HG02840 (cell line): ENCODE results near the gene GP1BB.
"Not testable (repeated sequence)": the region's sequence is repeated elsewhere in the genome, so short reads cannot be mapped to it uniquely, and the experiment has no call there.

Experiments used
- ATAC-seq: cut with Tn5 transposase; IDR thresholded peaks from one replicate; pipeline ENCODE4 v1.9.1; 2021; ENCODE audit warnings: mild to moderate bottlenecking, moderate library complexity, moderate number of reproducible peaks; ENCODE audit not compliant: unreplicated experiment, low FRiP score

Gene GP1BB

DNA sequence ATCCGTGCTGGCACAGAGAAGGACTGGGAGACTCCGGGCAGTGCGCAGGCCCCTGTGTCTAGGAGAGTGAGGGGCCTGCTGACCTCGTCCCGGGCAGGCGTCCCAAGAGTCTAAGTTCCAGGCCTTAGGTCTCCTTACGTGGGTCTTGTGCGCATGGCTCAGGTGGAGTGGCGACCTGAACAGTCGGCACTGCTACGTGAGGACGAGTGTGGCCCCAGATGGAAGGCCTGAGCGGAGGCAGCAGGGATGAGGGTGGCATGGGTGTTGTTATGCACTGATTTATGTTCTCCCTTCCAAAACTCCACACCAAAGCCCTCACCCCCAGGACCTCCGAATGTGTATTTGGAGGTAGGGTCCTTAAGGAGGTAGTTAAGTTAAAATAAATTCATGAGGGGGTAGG is 29.8 kb upstream of the GP1BB start:
- ATAC-seq, result no peak

DNA sequence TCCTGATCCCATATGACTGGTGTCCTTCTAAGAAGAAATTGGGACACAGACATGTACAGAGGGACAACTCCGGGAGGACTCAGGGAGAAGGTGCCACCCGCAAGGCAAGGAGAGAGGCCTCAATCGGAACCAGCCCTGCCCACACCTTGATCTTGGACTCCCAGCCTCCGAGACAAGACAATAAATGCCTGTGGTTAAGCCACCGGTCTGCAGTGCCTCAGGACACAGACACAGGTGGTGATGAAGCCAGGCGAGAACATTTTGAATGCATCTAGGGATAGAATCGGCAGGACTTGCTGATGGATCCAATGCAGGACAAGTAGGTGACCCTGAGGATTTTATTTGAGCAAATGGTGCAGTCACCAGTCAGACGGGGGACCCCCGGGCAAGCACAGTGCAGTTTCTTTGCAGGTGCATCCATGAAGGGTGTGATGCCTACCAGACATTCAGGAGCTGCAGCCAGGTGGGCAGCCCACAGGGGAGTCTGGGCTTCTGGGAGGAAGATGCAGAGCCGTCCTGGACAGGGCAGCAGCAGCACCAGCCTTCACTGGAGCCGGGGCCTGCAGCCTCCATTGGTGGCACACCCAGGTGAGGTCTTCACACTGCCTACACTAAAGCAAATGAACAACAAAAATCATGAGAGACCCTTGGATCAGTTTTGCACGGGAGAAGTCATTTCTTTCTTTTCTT is 29.2 kb upstream of the GP1BB start:
- ATAC-seq, result no peak

GRCh38 chr22:19694696-19695095 is 28.6 kb upstream of the GP1BB start:
- no peak for ATAC-seq

DNA sequence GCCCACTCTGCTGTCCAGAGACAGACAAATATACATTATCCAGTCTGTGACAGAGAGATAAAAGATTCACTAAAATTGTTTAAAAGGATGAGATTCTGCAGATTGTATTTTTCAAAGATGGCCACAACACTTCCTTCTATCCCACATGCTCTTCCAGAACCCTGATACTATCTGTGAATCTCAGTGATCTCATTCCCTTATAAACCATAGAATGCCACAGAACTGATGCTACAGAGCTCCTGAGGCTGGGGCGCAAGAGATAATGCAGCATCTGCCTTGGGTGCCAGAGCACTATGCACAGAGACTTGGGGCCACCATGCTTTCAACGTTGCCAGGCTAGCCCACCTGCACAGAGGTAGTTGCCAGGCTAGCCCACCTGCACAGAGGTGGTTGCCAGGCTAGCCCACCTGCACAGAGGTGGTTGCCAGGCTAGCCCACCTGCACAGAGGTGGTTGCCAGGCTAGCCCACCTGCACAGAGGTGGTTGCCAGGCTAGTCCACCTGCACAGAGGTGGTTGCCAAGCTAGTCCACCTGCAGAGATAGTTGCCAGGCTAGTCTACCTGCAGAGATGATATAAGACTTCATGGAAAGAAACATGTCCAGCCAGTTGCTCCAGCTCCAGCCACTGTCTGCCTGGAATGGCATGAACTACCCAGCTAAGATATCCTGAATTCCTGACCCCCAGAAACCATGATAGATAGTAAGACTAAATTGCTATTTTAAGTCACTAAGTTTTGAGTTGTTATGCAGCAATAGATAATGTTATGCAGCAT is 26.6 kb upstream of the GP1BB start:
- no peak for ATAC-seq

DNA sequence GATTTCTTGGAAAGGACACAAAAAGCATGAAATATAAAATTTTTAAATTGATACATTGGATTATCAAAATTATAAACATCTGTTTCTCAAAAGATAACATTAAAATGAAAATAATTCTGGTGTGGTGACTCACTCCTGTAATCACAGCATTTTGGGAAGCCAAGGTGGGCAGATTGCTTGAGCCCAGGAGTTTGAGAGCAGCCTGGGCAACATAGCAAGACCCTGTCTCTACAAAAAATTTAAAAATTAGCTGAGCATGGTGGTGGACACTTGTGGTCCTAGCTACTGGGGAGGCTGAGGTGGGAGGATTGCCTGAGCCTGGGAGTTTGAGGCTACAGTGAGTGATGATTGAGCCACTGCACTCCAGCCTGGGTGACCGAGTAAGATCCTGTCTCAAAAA is 25.5 kb upstream of the GP1BB start:
- not testable (repeated sequence) for ATAC-seq

GRCh38 chr22:19700790-19701419 is 22.4 kb upstream of the GP1BB start:
- no peak for ATAC-seq

DNA sequence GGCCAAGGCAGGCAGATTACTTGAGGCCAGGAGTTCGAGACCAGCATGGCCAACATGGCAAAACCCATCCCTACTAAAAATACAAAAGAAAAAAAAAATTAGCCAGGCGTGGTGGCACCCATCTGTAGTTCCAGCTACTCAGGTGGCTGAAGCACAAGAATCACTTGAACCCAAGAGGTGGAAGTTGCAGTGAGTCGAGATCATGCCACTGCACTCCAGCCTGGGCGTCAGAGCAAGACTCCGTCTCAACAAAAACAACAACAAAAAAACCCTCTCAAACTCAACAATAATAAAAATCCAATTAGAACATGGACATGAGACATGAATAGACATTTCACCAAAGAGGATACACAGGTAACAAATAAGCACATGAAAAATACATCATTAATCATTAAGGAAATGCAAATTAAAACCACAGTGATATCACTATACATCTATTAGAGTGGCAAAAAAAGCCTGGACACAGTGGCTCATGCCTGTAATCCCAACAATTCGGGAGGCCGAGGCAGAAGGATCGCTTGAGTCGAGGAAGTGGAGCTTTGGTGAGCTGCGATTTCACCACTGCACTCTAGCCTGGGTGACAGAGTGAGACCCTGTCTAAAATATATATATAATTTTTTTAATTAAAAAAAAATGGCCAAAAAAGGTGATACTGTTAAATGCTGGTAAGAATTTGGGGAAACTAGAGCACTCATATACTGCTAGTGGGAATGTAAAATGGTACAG is 21.8 kb upstream of the GP1BB start:
- no peak for ATAC-seq

DNA sequence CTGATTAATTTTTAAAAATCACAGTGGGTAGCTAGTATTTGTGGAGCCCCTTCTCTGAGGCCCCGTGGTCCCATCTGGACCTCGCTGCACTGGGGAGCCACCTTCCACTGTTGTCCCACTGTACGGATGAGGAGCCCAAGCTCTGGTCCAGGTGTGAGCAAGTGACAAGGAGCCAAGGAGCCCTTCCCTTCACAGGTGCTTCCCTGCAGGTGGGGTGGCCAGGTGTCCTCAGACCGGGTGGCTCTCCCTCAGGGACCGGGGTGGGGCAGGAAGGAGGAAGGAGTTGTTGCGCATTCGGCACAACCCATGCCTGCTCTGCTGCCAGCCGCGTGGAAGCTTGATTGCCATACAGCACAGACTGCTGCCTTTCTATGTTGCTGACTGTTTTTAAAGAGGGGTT is 19.5 kb upstream of the GP1BB start:
- no peak for ATAC-seq

GRCh38 chr22:19704355-19705015 is 18.9 kb upstream of the GP1BB start:
- ATAC-seq, result no peak

GRCh38 chr22:19705181-19705934 is 18.0 kb upstream of the GP1BB start:
- no peak for ATAC-seq

- ATAC-seq, result no peak
These were observed 16.6 kb upstream of the GP1BB start for GRCh38 chr22:19706661-19707151.

DNA sequence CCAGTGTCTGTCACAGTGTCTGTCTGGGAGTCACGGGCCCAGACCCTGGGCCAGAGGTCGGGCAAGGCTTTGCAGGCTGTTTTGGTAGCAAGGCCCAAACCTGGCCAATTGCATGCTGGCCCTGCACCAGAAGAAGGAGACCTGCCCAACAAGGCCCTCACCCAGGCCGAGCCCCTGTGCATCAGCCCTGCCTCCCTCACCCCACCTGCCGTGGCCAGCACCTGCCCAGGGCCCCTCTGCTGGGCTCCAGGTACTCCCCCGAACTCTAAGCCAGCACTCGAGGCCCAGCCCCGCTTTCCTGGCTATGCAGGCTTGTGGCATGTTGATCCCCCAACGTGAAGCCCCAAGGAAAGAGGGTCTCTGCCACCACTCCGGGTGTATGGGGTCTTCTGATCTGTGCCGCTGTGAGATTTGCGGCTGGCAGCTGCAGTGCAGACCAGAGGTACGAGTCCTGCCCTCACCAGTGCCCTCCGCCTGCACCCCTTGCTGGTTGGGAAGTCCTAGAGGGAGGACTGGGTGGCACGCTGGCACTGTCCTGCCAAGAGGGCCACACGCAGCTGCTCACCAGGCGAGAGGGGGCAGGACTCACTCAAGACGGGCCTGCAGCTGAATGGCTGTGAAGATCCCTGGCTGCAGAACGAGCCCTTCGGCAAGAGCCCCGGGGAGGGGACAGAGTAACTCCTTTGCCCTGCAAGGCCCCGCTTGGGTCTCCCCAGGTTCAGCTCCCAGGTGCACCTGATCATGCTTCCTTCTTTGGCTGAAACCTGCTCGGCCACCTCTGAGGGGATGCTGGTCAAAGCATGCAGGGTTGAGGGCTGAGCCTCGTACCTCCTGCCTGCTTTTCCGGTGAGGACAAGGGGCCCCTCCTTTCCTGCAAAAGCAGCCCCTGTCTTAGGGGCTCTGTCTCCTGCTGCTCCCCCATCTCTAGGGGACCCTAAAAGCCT is 15.7 kb upstream of the GP1BB start:
- no peak for ATAC-seq

DNA sequence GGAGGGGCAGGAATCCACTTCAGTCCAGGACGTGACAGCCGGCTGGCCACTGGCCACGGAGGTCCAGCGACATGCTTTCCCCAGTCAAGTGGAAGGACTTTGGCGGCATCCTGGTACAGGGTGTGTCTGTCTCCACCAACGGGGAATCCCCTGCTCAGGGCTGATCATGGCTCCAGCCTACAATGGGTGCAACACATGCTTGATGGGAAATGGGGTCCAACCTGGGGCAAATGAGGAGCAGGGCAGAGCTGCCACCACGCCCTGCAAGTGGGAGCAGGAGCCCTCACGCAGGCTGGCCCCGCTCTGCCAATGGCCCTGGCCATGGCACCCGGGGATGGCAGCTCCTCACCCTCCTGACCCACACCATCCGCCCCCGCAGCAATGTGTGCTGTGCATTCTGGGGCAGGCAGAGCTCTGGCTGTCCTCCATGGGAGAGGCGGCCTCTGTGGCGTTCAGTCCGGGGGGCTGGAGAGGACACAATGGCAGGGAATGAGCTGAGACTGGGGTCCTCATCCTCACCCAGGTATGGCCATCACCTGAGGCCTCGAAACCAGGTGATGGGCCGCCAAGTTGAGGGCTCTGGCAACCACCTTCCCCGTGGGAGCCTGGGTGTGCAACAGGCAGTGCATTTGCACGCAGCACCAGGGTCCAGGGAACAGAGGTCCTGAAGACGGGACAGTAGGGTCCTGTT is 14.9 kb upstream of the GP1BB start:
- no peak for ATAC-seq

- ATAC-seq, result no peak
These were observed 14.1 kb upstream of the GP1BB start for GRCh38 chr22:19709063-19709769.

- no peak for ATAC-seq
These were observed 13.1 kb upstream of the GP1BB start for GRCh38 chr22:19710020-19710768.

DNA sequence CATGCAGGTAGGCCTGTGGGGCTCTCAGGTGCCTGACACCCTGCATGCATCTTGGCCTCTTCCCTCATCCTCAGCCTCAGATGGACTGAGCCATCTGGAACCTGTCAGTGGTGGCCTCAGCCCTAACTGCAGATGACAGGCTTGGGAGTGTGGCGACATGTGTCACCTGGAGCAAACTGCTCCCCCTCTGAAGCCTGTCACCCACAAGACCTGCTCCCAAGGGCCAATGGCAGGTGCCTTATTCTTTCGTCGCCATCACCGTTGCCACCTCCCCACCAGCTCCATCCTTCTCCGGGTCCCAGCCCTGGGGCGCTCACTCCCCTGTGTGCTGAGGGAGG is 12.6 kb upstream of the GP1BB start:
- no peak for ATAC-seq

DNA sequence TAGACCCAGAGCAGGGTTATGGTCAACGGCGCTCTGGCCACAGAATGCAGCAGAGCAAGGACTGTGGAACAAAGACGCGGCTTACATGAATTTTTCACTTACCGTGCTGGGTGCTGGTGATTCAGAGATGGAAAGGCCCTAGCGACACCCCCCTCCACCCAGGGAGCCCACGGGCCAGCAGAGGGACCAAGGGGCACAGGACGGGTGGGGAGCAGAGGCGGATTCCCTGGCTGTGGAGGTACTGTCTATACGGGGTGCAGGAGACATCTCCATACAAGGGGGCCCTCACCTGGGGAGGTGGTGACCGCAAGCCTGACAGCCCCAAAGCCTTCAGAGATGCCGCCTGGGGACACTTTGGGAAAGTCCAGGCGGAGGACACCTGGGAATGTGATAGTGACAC is 10.1 kb upstream of the GP1BB start:
- ATAC-seq, result no peak
